ENCODE measurements around the gene KRT83.
A peak's percentile ranks its signal among the peaks of the same experiment; 100 is the strongest.

KRT83 gene

GRCh38 chr12:52310622-52311284 lies 10.4 kb downstream of the KRT83 start:
- no peak overlapping the region for H3K4me2 ChIP-seq (ENCODE audit: insufficient read depth, low read length, poor library complexity, severe bottlenecking)

GRCh38 chr12:52308806-52309425 lies 12.3 kb downstream of the KRT83 start:
- Histone ChIP-seq H2BK15ac (ENCODE audit: low read length) (no peak overlapping the region), H3K9me3 (replicated peaks in 1 of 2; ENCODE audit: control insufficient read depth in 2 of 2, insufficient read depth in 1 of 2, low read depth in 1 of 2, low read length in 2 of 2) (no peaks in the 10 kb centered on the region), H2AFZ (ENCODE audit: low read length) (peak overlapping the region; percentile 86), H3K9ac (ENCODE audit: low read depth, low read length, poor library complexity) (no peak overlapping the region), H2BK5ac (ENCODE audit: low read length) (no peak overlapping the region), H2BK120ac (ENCODE audit: low read depth, low read length) (no peak overlapping the region), H2BK12ac (ENCODE audit: low read length) (no peak overlapping the region), H3K23ac (ENCODE audit: low read depth, low read length, poor library complexity) (no peak overlapping the region), H2AK5ac (ENCODE audit: low read depth, low read length) (no peak overlapping the region), H3K27me3 (ENCODE audit: control insufficient read depth in 3 of 3, insufficient read depth in 3 of 3, low read depth in 1 of 3, low read length in 3 of 3) (peaks cover 0 to 54% (median 29%) of the 10 kb centered on the region in 3 experiments), H3K4me1 (ENCODE audit: control insufficient read depth in 2 of 2, insufficient read depth in 1 of 2, low read depth in 1 of 2, low read length in 2 of 2) (peaks cover 0 to 9% of the 10 kb centered on the region in 2 donors), H4K8ac (ENCODE audit: low read depth, low read length) (no peak overlapping the region), H3K4ac (ENCODE audit: low read length) (no peak overlapping the region), H3K4me2 (ENCODE audit: insufficient read depth, low read length, poor library complexity, severe bottlenecking) (peak overlapping the region; percentile 78), H3K18ac (ENCODE audit: low read length) (peak overlapping the region; percentile 46), H4K91ac (ENCODE audit: low read depth, low read length, poor library complexity) (no peak overlapping the region), H3K14ac (ENCODE audit: low read length) (no peak overlapping the region), H3K79me1 (ENCODE audit: low read depth, low read length) (no peaks in the 10 kb centered on the region), H3K27ac (replicated peaks; ENCODE audit: low read length) (no peak overlapping the region), H3K4me3 (ENCODE audit: low read length in 2 of 2) (peak overlapping the region in 1 of 2 donors; percentile 80), H3K36me3 (replicated peaks in 1 of 2; ENCODE audit: control insufficient read depth in 2 of 2, insufficient read depth in 2 of 2, low read length in 2 of 2) (no peaks in the 10 kb centered on the region)
- no CpG with 5 or more reads among the region's 15 CpGs for WGBS, 2 donors (ENCODE audit: extremely low coverage in 2 of 2, insufficient read length in 2 of 2, insufficient replicate concordance in 1 of 2)
- no peak for DNase-seq (ENCODE audit: low spot score)

More at GRCh38 chr12:52310622-52311284, 10.4 kb downstream of the KRT83 start:
- no peaks in the 10 kb centered on the region for H3K79me1 ChIP-seq (ENCODE audit: low read depth, low read length)
- no peak overlapping the region for H4K8ac ChIP-seq (ENCODE audit: low read depth, low read length)
- H3K4ac ChIP-seq (ENCODE audit: low read length): no peak overlapping the region
- no peak overlapping the region for H4K91ac ChIP-seq (ENCODE audit: low read depth, low read length, poor library complexity)
- H3K4me1 ChIP-seq (ENCODE audit: control insufficient read depth in 2 of 2, insufficient read depth in 1 of 2, low read depth in 1 of 2, low read length in 2 of 2): peaks cover 0 to 9% of the 10 kb centered on the region in 2 donors
- DNase-seq (ENCODE audit: low spot score): no peak
- no CpG with 5 or more reads among the region's 5 CpGs for WGBS, 2 donors (ENCODE audit: extremely low coverage in 2 of 2, insufficient read length in 2 of 2, insufficient replicate concordance in 1 of 2)
- peaks cover 0 to 62% (median 28%) of the 10 kb centered on the region in 3 experiments for H3K27me3 ChIP-seq (ENCODE audit: control insufficient read depth in 3 of 3, insufficient read depth in 3 of 3, low read depth in 1 of 3, low read length in 3 of 3)
- no peak overlapping the region for H3K23ac ChIP-seq (ENCODE audit: low read depth, low read length, poor library complexity)
- no peaks in the 10 kb centered on the region for H3K9me3 ChIP-seq (replicated peaks in 1 of 2; ENCODE audit: control insufficient read depth in 2 of 2, insufficient read depth in 1 of 2, low read depth in 1 of 2, low read length in 2 of 2)
- H3K36me3 ChIP-seq (replicated peaks in 1 of 2; ENCODE audit: control insufficient read depth in 2 of 2, insufficient read depth in 2 of 2, low read length in 2 of 2): no peaks in the 10 kb centered on the region
- no peak overlapping the region for H3K14ac ChIP-seq (ENCODE audit: low read length)
- H2BK120ac ChIP-seq (ENCODE audit: low read depth, low read length): no peak overlapping the region
- no peak overlapping the region for H2BK12ac ChIP-seq (ENCODE audit: low read length)
- H2BK15ac ChIP-seq (ENCODE audit: low read length): no peak overlapping the region
- no peak overlapping the region for H2AFZ ChIP-seq (ENCODE audit: low read length)
- H3K18ac ChIP-seq (ENCODE audit: low read length): no peak overlapping the region
- H3K27ac ChIP-seq (replicated peaks; ENCODE audit: low read length): no peak overlapping the region
- no peak overlapping the region for H3K9ac ChIP-seq (ENCODE audit: low read depth, low read length, poor library complexity)
- no peak overlapping the region for H2AK5ac ChIP-seq (ENCODE audit: low read depth, low read length)
- H3K4me3 ChIP-seq (ENCODE audit: low read length in 2 of 2): no peak overlapping the region
- H2BK5ac ChIP-seq (ENCODE audit: low read length): no peak overlapping the region

- peak overlapping the region; percentile 68 for H2BK15ac ChIP-seq (ENCODE audit: low read length)
- no peak overlapping the region for H2BK5ac ChIP-seq (ENCODE audit: low read length)
- peak overlapping the region; percentile 78 for H3K4me2 ChIP-seq (ENCODE audit: insufficient read depth, low read length, poor library complexity, severe bottlenecking)
- no peak overlapping the region for H3K4ac ChIP-seq (ENCODE audit: low read length)
- no CpG with 5 or more reads among the region's 71 CpGs for WGBS, 2 donors (ENCODE audit: extremely low coverage in 2 of 2, insufficient read length in 2 of 2, insufficient replicate concordance in 1 of 2)
- H3K23ac ChIP-seq (ENCODE audit: low read depth, low read length, poor library complexity): peak overlapping the region; percentile 8
- peak overlapping the region; percentile 75 for H3K9ac ChIP-seq (ENCODE audit: low read depth, low read length, poor library complexity)
- DNase-seq (ENCODE audit: low spot score): peak; percentile 64
- H3K4me3 ChIP-seq (ENCODE audit: low read length in 2 of 2): peak overlapping the region in 1 of 2 donors; percentile 80
- H2AK5ac ChIP-seq (ENCODE audit: low read depth, low read length): no peak overlapping the region
- H3K27me3 ChIP-seq (ENCODE audit: control insufficient read depth in 3 of 3, insufficient read depth in 3 of 3, low read depth in 1 of 3, low read length in 3 of 3): peaks cover 0 to 54% (median 29%) of the 10 kb centered on the region in 3 experiments
- H3K9me3 ChIP-seq (replicated peaks in 1 of 2; ENCODE audit: control insufficient read depth in 2 of 2, insufficient read depth in 1 of 2, low read depth in 1 of 2, low read length in 2 of 2): no peaks in the 10 kb centered on the region
- no peak overlapping the region for H2BK120ac ChIP-seq (ENCODE audit: low read depth, low read length)
- H3K79me1 ChIP-seq (ENCODE audit: low read depth, low read length): no peaks in the 10 kb centered on the region
- H2BK12ac ChIP-seq (ENCODE audit: low read length): peak overlapping the region; percentile 2
- no peak overlapping the region for H4K8ac ChIP-seq (ENCODE audit: low read depth, low read length)
- no peak overlapping the region for H3K14ac ChIP-seq (ENCODE audit: low read length)
- H4K91ac ChIP-seq (ENCODE audit: low read depth, low read length, poor library complexity): no peak overlapping the region
- H3K4me1 ChIP-seq (ENCODE audit: control insufficient read depth in 2 of 2, insufficient read depth in 1 of 2, low read depth in 1 of 2, low read length in 2 of 2): peaks cover 0 to 9% of the 10 kb centered on the region in 2 donors
- no peaks in the 10 kb centered on the region for H3K36me3 ChIP-seq (replicated peaks in 1 of 2; ENCODE audit: control insufficient read depth in 2 of 2, insufficient read depth in 2 of 2, low read length in 2 of 2)
- no peak overlapping the region for H3K27ac ChIP-seq (replicated peaks; ENCODE audit: low read length)
- H3K18ac ChIP-seq (ENCODE audit: low read length): peak overlapping the region; percentile 87
- H2AFZ ChIP-seq (ENCODE audit: low read length): peak overlapping the region; percentile 86
Measured at GRCh38 chr12:52307836-52308805, 13.1 kb downstream of the KRT83 start.
